ENCODE data around the gene CCDC13.

DNA sequence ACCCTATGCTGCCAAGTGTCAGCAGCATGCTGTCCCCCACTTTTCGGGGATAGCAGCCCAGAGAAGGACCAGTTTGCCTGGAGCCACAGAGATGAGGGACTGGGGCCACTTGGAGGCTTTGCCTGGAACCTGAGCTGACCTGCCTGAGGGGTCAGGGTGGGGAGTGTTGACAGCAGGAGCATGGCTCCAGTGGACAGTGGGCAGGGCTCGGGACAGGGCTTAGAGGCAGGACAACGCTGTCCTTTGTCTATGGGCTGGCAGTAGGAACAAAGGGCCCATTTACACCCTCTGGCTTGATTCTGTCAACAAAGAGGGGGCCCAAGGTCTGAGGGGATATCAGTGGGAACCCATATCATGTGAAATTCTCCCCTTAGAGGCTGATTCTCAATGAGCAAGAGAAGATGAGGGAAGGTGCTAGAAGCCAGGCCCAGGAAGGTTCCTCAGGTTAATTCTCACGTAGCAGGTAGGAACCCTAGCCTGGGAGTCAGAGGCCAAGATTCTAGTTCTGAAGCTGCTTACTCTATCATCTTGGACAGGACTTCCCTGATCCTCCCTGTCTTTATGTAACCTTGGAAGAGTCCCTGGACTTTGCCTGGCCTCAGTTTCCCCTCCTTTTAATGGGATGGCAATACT is 40.7 kb downstream of the CCDC13 start:
- TF ChIP-seq JUNB (IDR thresholded peaks at IDR 0.05; ENCODE audit: unreplicated experiment) (no peak), CTCF (conservative IDR thresholded peaks at IDR 0.05; ENCODE audit: low read depth in 2 of 2) (no peak)
- TF ChIP-seq, protein P1, sequence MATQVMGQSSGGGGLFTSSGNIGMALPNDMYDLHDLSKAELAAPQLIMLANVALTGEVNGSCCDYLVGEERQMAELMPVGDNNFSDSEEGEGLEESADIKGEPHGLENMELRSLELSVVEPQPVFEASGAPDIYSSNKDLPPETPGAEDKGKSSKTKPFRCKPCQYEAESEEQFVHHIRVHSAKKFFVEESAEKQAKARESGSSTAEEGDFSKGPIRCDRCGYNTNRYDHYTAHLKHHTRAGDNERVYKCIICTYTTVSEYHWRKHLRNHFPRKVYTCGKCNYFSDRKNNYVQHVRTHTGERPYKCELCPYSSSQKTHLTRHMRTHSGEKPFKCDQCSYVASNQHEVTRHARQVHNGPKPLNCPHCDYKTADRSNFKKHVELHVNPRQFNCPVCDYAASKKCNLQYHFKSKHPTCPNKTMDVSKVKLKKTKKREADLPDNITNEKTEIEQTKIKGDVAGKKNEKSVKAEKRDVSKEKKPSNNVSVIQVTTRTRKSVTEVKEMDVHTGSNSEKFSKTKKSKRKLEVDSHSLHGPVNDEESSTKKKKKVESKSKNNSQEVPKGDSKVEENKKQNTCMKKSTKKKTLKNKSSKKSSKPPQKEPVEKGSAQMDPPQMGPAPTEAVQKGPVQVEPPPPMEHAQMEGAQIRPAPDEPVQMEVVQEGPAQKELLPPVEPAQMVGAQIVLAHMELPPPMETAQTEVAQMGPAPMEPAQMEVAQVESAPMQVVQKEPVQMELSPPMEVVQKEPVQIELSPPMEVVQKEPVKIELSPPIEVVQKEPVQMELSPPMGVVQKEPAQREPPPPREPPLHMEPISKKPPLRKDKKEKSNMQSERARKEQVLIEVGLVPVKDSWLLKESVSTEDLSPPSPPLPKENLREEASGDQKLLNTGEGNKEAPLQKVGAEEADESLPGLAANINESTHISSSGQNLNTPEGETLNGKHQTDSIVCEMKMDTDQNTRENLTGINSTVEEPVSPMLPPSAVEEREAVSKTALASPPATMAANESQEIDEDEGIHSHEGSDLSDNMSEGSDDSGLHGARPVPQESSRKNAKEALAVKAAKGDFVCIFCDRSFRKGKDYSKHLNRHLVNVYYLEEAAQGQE (IDR thresholded peaks at IDR 0.05; ENCODE audit: unreplicated experiment): no peak
